ENCODE results near the gene CFAP92. TPM values are rescaled to one million over a fixed set of nuclear protein-coding genes. Genes with fewer than 3 reads are reported as not detected.

Gene CFAP92, protein sequence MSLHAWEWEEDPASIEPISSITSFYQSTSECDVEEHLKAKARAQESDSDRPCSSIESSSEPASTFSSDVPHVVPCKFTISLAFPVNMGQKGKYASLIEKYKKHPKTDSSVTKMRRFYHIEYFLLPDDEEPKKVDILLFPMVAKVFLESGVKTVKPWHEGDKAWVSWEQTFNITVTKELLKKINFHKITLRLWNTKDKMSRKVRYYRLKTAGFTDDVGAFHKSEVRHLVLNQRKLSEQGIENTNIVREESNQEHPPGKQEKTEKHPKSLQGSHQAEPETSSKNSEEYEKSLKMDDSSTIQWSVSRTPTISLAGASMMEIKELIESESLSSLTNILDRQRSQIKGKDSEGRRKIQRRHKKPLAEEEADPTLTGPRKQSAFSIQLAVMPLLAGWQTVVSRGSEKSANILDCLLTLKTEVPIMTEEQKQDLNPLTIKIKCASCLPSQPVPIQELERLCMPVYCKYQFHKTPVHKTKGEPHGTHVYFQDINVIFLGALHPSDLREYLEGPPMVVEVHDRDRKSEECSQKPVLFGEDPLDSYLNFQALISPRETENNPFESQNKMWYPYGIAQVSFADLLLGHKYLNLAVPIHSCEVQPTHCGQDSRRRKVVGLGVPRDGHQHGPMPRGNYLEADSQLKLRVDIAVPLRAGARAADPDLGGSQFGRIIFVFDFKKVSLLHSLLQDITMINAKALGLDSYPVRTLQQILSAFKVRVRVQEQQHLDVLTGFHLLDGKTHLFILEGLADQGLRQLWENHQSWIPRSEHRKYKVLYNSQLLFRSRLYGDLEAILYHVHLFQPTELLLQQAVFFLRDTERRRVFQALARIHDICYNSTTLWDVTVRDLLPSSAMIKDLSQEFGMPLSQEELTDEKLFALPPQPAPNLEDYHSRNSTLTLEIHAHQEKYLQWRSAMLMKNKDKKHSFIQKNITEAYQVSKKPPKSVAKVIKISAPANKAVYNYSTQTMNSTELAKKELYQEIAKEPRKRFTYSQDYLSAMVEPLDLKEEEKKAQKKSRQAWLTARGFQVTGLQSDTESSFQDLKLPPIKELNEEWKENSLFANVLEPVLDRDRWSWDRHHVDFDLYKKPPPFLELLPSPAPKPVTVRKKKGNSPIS
- 0.92 and 1.2 TPM in 2 replicates for total RNA-seq (2021)
- long read RNA-seq, partial matches to known transcripts = 4 of 7 reads
- long read RNA-seq, other reads (novel, unspliced or antisense) = 3 of 7 reads

- H3K79me1 ChIP-seq (ENCODE audit: insufficient read depth, low read depth, low read length, poor library complexity, severe bottlenecking) = no peaks in the 10 kb centered on the region
- H2BK15ac ChIP-seq (ENCODE audit: low read depth, low read length) = no peak within 1 kb of the TSS
- H3K36me3 Mint-ChIP-seq (ENCODE audit: insufficient read depth in 1 of 3, low read depth in 3 of 3) = no peaks in the 10 kb centered on the region; a peak in 1 of 7 replicates
- peak within 1 kb of the TSS; percentile 86; the same call in 1 of the 2 replicates for H3K14ac ChIP-seq (ENCODE audit: insufficient read depth, low read length)
- H2BK12ac ChIP-seq (ENCODE audit: insufficient read length, low read depth, low read length) = no peak within 1 kb of the TSS
- H3K9ac ChIP-seq (ENCODE audit: extremely low read depth, insufficient read length, low read length) = no peak within 1 kb of the TSS
- no peak within 1 kb of the TSS for H2BK20ac ChIP-seq (ENCODE audit: low read depth, low read length, poor library complexity, severe bottlenecking)
- H3K27me3 Mint-ChIP-seq (ENCODE audit: low read depth) = peaks cover 66% of the 10 kb centered on the region
- H3T11ph ChIP-seq (ENCODE audit: low read length) = no peak within 1 kb of the TSS
- H3K4me3 Mint-ChIP-seq = peak within 1 kb of the TSS; percentile 67 to 81
- H4K8ac ChIP-seq (replicated peaks; ENCODE audit: insufficient read length, low read depth, low read length) = no peak within 1 kb of the TSS
- H3K18ac ChIP-seq (ENCODE audit: insufficient read length, low read depth, low read length) = peak within 1 kb of the TSS; percentile 63
- DNase-seq = peak; percentile 95
- no peaks in the 10 kb centered on the region for H3K79me2 ChIP-seq (ENCODE audit: insufficient read depth, low read length)
- no peak within 1 kb of the TSS for H3K23ac ChIP-seq (ENCODE audit: insufficient read length, low read depth, low read length)
- H3K4me1 Mint-ChIP-seq = peaks cover 16 to 24% of the 10 kb centered on the region in 2 experiments
- H3K27ac Mint-ChIP-seq = peak within 1 kb of the TSS in 1 of 3 experiments; percentile 71; a peak in 2 of 7 replicates
- H3K27ac ChIP-seq (ENCODE audit: insufficient read length, low read depth, low read length) = no peak within 1 kb of the TSS
- peaks cover 9% of the 10 kb centered on the region for H3K23me2 ChIP-seq (ENCODE audit: insufficient read length, low read depth, low read length, poor library complexity, severe bottlenecking)
- H3K4ac ChIP-seq (ENCODE audit: low read depth, low read length) = no peak within 1 kb of the TSS
- H3K9me3 ChIP-seq (ENCODE audit: control insufficient read depth, low read depth, low read length) = no peaks in the 10 kb centered on the region
- peaks cover 7% of the 10 kb centered on the region; the same call in 1 of the 2 replicates for H3K27me3 ChIP-seq (ENCODE audit: insufficient read depth, low read length)
- H4K5ac ChIP-seq (ENCODE audit: insufficient read length, low read depth, low read length) = no peak within 1 kb of the TSS
- WGBS (ENCODE audit: extremely low coverage, insufficient read length, low lambda C conversion rate) = no CpG with 5 or more reads among the region's 57 CpGs
- H3K4me2 ChIP-seq (ENCODE audit: insufficient read depth, insufficient read length, low read length) = peak within 1 kb of the TSS; percentile 69
- TF ChIP-seq, protein P1, sequence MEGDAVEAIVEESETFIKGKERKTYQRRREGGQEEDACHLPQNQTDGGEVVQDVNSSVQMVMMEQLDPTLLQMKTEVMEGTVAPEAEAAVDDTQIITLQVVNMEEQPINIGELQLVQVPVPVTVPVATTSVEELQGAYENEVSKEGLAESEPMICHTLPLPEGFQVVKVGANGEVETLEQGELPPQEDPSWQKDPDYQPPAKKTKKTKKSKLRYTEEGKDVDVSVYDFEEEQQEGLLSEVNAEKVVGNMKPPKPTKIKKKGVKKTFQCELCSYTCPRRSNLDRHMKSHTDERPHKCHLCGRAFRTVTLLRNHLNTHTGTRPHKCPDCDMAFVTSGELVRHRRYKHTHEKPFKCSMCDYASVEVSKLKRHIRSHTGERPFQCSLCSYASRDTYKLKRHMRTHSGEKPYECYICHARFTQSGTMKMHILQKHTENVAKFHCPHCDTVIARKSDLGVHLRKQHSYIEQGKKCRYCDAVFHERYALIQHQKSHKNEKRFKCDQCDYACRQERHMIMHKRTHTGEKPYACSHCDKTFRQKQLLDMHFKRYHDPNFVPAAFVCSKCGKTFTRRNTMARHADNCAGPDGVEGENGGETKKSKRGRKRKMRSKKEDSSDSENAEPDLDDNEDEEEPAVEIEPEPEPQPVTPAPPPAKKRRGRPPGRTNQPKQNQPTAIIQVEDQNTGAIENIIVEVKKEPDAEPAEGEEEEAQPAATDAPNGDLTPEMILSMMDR (conservative IDR thresholded peaks at IDR 0.05) = no peak
- no peak within 1 kb of the TSS for H4K91ac ChIP-seq (ENCODE audit: insufficient read length, low read depth, low read length)
- no peak within 1 kb of the TSS for H2BK5ac ChIP-seq (ENCODE audit: insufficient read length, low read length)
- no peak within 1 kb of the TSS for H2AFZ ChIP-seq (ENCODE audit: low read length)
- H3K56ac ChIP-seq (ENCODE audit: insufficient read length, low read depth, low read length) = no peak within 1 kb of the TSS
- H2AK5ac ChIP-seq (ENCODE audit: insufficient read length, low read length) = no peak within 1 kb of the TSS
- no peak within 1 kb of the TSS for H2BK120ac ChIP-seq (ENCODE audit: low read depth, low read length, poor library complexity, severe bottlenecking)
- no peaks in the 10 kb centered on the region for H3K9me3 Mint-ChIP-seq
- H4K20me1 ChIP-seq (ENCODE audit: control insufficient read depth, insufficient read depth, insufficient read length) = no peaks in the 10 kb centered on the region
- no peaks in the 10 kb centered on the region; the same call in 1 of the 2 replicates for H3K4me1 ChIP-seq (ENCODE audit: insufficient read depth, low read length)
These were observed at the start of gene CFAP92 for GRCh38 chr3:128993461-128994172. TSS of gene CFAP92 (minus strand) at chr3:128994076. CDS start at chr3:128993304, 772 bp downstream.
